ELF-1 (cell line): ENCODE results near the gene PSMB2.

Experiments used
- DNase-seq: peaks from one replicate; pipeline ENCODE4 v3.0.0-alpha.2; 2016; ENCODE audit warnings: low read depth, low spot score

PSMB2 gene

GRCh38 chr1:35557611-35558373 is 83.5 kb downstream of the PSMB2 start, which contains the start of gene NCDN:
Gene NCDN (plus strand): TSS chr1:35557799. CDS start chr1:35558191, 392 bp downstream.
- peak; percentile 98 for DNase-seq

GRCh38 chr1:35557118-35557610 is 84.2 kb downstream of the PSMB2 start, which contains the start of gene KIAA0319L:
Gene KIAA0319L (minus strand): TSS chr1:35557403. CDS start chr1:35554491, 2,912 bp downstream.
- DNase-seq, result no peak

GRCh38 chr1:35556484-35557117 is 84.7 kb downstream of the PSMB2 start:
- DNase-seq, result no peak

- no peak for DNase-seq
Observed at GRCh38 chr1:35555601-35556477, 85.5 kb downstream of the PSMB2 start.

GRCh38 chr1:35555212-35555584 is 86.1 kb downstream of the PSMB2 start:
- DNase-seq, result no peak

- DNase-seq, result peak; percentile 60
Observed at GRCh38 chr1:35554266-35555211, 86.8 kb downstream of the PSMB2 start.

GRCh38 chr1:35553851-35554250 is 87.5 kb downstream of the PSMB2 start:
- no peak for DNase-seq
